ENCODE results near the gene LSP1.

Gene LSP1

GRCh38 chr11:1920128-1920908 is 67.4 kb downstream of the LSP1 start:
- DNase-seq, result no peak

DNA sequence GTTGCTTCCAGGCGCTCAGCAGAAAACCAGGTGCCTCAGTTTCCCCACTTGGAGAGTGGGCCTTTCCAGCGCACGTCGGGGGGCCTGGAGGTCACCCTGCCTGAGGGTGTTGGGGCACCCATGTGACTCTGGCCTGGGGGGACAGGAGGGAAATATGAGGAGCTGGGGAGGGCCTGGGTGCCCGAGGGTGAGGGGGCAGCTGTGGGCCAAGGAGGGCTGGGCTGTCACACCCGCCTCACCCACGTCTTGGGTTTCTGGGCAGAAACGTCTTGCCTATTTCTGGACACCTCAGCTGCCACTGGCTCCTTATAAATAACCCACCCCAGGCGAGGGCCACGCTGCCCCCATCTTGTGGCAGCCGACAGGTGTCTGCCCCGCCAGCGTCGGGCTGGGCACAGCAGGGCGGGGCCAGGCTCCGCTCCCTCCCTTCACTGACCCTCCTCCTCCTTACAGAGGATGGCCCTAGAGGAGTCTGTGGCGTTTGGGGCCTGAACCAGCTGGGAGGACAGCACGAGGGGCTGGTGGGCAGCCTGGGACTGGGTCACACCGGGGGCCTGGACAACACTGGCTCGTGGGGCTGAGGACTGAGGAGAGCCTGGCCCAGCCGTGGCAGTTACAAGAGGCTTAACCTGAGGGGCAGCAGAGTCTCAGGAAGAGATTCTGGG is 68.2 kb downstream of the LSP1 start:
- no peak for DNase-seq

GRCh38 chr11:1921574-1922141 is 68.8 kb downstream of the LSP1 start:
- DNase-seq, result no peak

- DNase-seq, result no peak
Measured at GRCh38 chr11:1922481-1923081, 69.7 kb downstream of the LSP1 start.

DNA sequence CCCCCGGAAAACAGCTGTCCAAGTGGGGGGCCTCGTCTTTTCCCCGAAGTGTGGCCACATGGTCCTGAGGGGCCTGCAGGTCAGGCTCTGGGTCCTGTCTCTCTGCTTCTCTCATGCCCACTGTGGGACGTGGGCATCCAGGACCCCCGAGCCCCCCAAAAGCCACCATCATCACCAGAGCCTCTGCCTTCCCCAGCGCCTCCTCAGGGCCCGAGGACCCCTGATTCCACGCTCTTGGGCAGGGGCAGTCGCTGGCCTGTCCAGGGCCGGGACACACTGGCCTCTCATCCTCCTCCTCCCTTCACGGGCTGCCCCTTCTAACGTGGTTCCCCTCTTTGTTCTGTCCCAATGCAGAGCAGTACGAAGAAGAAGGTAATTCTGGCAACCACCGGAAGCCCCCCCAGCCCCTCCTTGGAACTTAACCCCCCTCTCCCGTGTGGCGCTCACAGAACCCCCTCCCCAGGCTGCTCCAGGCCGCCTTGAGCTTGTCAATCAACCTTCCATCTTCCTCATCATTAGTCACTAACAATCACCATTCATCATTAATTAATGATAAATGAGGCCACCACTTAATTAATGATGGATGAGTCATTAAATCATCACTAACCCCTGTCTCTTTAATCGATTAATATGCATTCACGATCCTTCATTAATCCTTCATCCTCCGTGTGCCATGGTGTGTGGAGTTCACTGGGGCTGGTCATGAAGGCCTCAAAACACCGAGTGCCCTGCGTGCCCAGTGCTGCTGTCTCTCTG is 70.5 kb downstream of the LSP1 start:
- no peak for DNase-seq

DNA sequence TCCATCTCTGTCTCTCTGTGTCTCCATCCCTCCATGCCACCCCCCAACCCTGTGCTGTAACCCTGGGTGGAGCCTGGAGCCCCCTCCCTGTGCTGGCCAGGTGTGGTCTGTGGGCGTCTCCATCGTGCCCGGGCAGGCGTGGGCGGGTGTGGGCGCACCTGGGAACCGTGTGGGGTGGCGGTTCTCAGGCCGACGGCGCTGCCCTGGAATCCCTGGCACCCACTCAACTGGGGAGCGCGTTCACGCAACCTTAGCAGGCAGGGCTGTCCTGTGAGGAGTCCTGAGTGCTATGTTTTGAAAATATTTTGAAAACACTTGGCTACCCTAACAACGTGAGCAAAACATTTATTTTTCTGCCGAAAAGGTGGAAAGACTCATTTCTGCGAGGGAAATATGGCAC is 71.3 kb downstream of the LSP1 start:
- no peak for DNase-seq

- DNase-seq, result no peak
Measured at GRCh38 chr11:1924646-1925372, 71.9 kb downstream of the LSP1 start.

DNA sequence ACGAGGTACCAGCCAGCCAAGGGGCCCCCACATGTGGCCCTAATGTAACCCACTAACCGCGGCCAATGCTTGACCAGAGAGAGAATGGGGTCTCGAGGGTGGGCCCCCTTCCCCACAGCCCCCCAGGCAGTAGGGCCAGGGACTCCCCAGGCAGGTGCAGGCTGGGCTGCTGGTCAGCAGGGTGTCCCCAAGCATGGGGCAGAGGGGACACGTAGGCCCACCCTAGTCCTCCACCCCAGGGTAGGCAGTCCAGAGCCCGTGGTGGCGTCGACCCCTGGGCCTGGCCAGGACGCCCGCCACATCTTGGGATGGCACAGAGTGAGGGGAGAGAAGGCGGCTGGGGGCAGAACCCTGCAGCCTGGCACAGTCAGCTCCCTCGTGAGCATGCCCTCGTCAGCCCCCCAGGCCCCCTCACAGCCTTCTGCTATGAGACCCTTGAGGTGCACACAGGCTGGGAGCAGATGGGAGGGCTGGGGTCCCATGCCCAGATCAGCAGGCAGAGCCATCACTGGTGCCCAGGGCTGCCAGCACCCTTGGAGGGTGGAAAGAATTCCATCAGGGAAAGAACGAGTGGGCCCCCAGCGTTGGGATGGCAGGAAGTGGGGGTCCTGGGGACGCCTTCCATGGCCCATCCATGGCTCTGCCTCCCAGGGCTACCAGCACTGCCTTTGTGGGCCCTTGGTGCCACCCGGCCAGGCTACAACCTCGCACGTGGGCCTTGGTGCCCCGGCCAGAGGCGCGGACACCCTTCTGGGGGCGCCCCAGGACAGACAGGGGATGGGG is 72.7 kb downstream of the LSP1 start:
- DNase-seq, result no peak

GRCh38 chr11:1926156-1927025 is 73.5 kb downstream of the LSP1 start:
- no peak for DNase-seq

DNA sequence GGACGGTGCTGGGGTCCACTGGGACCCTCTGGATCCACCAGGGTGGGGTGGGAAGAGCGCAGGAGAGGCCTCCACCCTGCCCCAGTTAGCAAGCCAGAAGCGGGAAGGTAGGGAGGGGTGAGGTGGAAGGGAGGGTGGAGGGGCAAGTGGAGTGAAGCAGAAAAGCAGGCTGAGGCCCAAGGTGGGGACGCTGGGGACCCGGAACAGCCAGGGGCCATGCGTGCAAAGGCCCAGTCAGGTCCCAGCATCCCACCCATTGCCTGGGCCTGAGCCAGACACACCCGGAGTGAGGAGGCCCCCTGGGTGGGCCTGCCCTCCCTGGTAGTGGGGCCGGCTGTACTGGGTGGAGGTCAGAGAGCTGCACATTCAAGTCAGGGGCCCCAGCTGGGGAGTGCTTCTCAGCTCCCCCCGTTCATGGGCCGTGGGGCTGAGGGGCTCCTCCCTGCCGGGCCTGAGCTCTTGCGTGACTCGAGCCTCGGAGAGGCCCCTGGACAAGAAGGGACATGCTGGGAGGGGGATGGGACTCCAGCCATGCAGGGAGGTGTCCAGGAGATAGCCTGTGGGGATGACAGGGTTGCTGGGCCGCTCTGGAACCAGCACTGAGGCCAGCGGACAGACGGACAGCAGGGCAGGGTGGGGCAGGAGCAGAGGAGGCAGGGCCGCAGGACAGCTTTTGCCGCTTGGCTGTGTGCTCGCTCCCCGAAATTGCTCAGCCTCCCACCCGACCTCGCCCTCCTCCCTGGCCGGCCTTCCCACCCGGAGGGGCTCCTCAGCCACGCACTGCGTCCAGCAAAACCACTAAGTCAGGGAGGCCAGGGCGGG is 74.4 kb downstream of the LSP1 start:
- DNase-seq, result no peak

- no peak for DNase-seq
Measured at GRCh38 chr11:1927848-1928469, 75.1 kb downstream of the LSP1 start.

GRCh38 chr11:1928470-1928890 is 75.6 kb downstream of the LSP1 start:
- no peak for DNase-seq

- DNase-seq, result no peak
Measured at GRCh38 chr11:1928891-1929541, 76.1 kb downstream of the LSP1 start.

GRCh38 chr11:1929621-1930461 is 77.0 kb downstream of the LSP1 start:
- DNase-seq, result no peak

GRCh38 chr11:1930462-1930830 is 77.6 kb downstream of the LSP1 start:
- no peak for DNase-seq

DNA sequence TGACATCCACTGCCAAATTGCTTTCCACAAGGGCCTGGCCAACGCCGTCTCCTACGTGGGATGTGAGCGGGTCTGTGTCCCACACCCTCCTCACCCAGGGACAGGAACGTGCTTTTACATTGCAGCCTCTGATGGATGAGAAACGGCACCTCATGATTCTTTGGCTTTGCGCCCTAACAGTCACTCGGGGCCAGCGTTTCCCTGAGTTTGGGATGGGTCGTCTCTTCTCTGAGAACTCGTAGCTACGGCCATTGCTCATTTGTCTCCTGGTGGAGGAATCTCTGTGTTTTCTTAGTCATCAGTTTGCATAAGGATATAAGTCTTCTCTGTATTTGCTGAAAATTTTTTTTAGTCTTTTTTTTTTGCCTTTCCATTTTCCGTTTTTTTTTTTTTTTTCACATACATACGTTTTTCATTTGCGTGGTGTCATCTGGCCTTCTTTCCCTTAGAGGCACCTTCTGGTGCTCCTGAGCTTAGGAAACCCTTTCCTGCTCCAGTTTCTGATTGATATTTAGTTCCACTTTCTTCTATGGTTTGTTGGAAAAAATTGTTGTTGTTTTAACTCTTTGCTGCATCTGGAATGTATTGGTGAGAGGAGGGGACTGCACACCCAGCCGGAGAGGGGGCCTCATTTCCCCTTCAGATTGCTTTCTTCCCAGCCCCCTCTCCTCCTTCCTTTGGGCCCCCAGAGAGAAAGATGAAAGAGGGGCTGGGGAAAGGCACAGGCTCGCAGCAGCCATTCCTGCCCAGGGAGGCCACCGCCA is 78.6 kb downstream of the LSP1 start:
- DNase-seq, result no peak

DNA sequence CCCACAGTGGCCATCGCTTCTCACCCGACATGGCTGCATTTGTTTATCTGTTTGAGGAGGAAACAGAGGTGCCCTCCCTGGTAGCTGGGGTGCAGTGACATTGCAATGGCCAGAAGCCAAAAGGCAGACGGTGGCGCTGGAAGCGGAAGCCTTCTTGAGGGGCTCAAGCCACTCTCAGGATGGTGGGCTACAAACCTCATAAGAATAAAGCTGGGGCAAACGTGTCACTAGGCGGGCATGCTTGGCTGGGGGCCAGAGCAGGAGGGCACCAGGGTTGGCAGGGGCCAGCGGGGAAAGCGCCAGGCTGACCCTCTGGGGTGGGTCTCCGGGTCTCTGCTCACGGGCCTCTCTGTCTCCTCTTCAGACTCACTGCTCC is 79.2 kb downstream of the LSP1 start:
- no peak for DNase-seq

All from DMS79 (cell line).